ENCODE results near the gene SLC6A11.

DNA sequence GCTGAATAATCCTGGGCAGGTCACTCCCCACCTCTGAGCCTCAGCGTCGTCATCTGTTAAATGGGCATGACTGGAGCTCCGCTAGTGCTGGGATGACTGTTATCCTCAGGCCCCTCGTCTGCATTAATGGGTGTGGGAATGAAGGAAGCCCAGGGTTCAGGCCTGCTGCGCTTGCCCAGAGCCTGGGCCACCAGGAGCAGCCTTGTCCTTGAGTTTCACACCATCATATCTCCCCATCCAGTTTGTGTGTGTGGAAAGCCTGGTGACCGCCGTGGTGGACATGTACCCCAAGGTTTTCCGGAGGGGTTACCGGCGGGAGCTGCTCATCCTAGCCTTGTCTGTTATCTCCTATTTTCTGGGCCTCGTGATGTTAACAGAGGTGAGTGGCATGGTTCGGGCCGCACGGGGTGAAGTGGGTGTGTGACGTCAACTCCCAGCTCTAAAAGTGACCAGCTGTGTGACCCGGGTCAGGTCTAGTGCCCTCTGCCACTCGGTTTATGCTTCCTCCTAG lies 113.0 kb downstream of the SLC6A11 start:
- no peak for TF ChIP-seq POLR2A (IDR thresholded peaks at IDR 0.05)
- TF ChIP-seq, protein P1, sequence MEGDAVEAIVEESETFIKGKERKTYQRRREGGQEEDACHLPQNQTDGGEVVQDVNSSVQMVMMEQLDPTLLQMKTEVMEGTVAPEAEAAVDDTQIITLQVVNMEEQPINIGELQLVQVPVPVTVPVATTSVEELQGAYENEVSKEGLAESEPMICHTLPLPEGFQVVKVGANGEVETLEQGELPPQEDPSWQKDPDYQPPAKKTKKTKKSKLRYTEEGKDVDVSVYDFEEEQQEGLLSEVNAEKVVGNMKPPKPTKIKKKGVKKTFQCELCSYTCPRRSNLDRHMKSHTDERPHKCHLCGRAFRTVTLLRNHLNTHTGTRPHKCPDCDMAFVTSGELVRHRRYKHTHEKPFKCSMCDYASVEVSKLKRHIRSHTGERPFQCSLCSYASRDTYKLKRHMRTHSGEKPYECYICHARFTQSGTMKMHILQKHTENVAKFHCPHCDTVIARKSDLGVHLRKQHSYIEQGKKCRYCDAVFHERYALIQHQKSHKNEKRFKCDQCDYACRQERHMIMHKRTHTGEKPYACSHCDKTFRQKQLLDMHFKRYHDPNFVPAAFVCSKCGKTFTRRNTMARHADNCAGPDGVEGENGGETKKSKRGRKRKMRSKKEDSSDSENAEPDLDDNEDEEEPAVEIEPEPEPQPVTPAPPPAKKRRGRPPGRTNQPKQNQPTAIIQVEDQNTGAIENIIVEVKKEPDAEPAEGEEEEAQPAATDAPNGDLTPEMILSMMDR (IDR thresholded peaks at IDR 0.05 in 4 of 5, conservative IDR thresholded peaks at IDR 0.05 in 1 of 5): no peak

Measured in gastrocnemius medialis (tissue), 4 donors.